K562 (cell line): ENCODE measurements around the gene LTN1. TPM values are rescaled to one million over a fixed set of nuclear protein-coding genes. Genes with fewer than 3 reads are reported as not detected.

ENCODE experiments used
- ATAC-seq: fragments of 200-7000 bp; cut with Tn5 transposase; 3 replicates; pipeline ENCODE4 v1.9.1; 2020; ENCODE audit warnings: moderate library complexity
- BruUV-seq: library from RNA; stranded (reverse); fragments of 400-500 nt; replicated peaks from 2 replicates; lab custom pipeline; 2021; lab: Mats Ljungman, UMichigan
- CTCF ChIA-PET: fragments of 300-600 bp; formaldehyde crosslinking; extraction: SDS; loops from one replicate; lab custom pipeline; 2021; ENCODE audit warnings: low intra/inter-chr PET ratio; lab: Yijun Ruan, JAX
- POLR2A ChIA-PET: fragments of 300-600, 350-650 bp; sonication (Branson Sonifier 250); formaldehyde crosslinking; extraction: SDS; loops from one replicate; lab custom pipeline; 2021; ENCODE audit warnings: antibody characterized with exemption, inconsistent platforms; lab: Yijun Ruan, JAX
- DNase-seq, 4 experiments: peaks; one replicate each; pipeline versions ENCODE4 v3.0.0 to v3.0.0-alpha.2; 2011 to 2018; ENCODE audit warnings: low spot score in 3 of 4, mixed read lengths in 3 of 4; ENCODE audit errors: extremely low read depth in 1 of 4
- FAIRE-seq: peaks from 2 replicates; lab custom pipeline; 2011; peaks lifted over from hg19 to GRCh38; lab: Jason Lieb, UNC
- H2AFZ ChIP-seq: 2 replicates; pipeline ENCODE4 v1.6.0; 2011; ENCODE audit warnings: low read depth, low read length, control low read depth, inconsistent platforms
- H3K27ac ChIP-seq: fragments of 200-600 bp; 3 replicates; pipeline ENCODE4 v1.8.0; 2011; ENCODE audit warnings: low read depth, mild to moderate bottlenecking, control low read depth, inconsistent platforms, low read length, moderate library complexity, mixed read lengths; ENCODE audit errors: extremely low read depth
- H3K27me3 ChIP-seq, 2 experiments: fragments of 300-600 bp in 1 of 2; 2 replicates in 1 of 2; 3 replicates in 1 of 2; pipeline versions ENCODE4 v1.6.0 to v1.8.0; 2011; ENCODE audit warnings: inconsistent platforms in 2 of 2, low read length in 2 of 2, mild to moderate bottlenecking in 1 of 2, mixed read lengths in 1 of 2, moderate library complexity in 1 of 2; ENCODE audit not compliant: control insufficient read depth in 2 of 2, insufficient read depth in 2 of 2
- H3K36me3 ChIP-seq: fragments of 300-600 bp; 3 replicates; pipeline ENCODE4 v1.8.0; 2011; ENCODE audit warnings: mild to moderate bottlenecking, low read length, inconsistent platforms; ENCODE audit not compliant: control insufficient read depth, insufficient read depth
- H3K4me1 ChIP-seq, 2 experiments: fragments of 200-600 bp in 1 of 2; replicated peaks in 1 of 2; 2 replicates in 1 of 2; 3 replicates in 1 of 2; pipeline versions ENCODE4 v1.5.1 to v1.8.0; 2011; ENCODE audit warnings: inconsistent platforms in 2 of 2, low read length in 2 of 2, mild to moderate bottlenecking in 1 of 2, mixed read lengths in 1 of 2, moderate library complexity in 1 of 2; ENCODE audit not compliant: control insufficient read depth in 2 of 2, insufficient read depth in 2 of 2
- H3K4me2 ChIP-seq: 2 replicates; pipeline ENCODE4 v1.6.1; 2011; ENCODE audit warnings: low read length, control low read depth, inconsistent platforms, mixed read lengths; ENCODE audit not compliant: insufficient read depth
- H3K4me3 ChIP-seq: fragments of 200-600 bp; sonication (generic), shearing (Covaris generic); 2 replicates; pipeline ENCODE4 v1.5.1; 2016; ENCODE audit warnings: control low read depth, inconsistent platforms
- H3K79me2 ChIP-seq: fragments of 200-600 bp; 3 replicates; pipeline ENCODE4 v1.8.0; 2011; ENCODE audit warnings: low read length, inconsistent platforms; ENCODE audit not compliant: control insufficient read depth, insufficient read depth
- H3K9ac ChIP-seq, 2 experiments: 2 replicates each; pipeline versions ENCODE4 v1.6.0 to v1.6.1; 2011; ENCODE audit warnings: low read depth in 2 of 2, low read length in 2 of 2, control low read depth in 1 of 2, inconsistent platforms in 1 of 2, mild to moderate bottlenecking in 1 of 2, mixed read lengths in 1 of 2; ENCODE audit not compliant: insufficient read depth in 1 of 2
- H3K9me1 ChIP-seq: one replicate; pipeline ENCODE4 v1.6.0; 2011; ENCODE audit warnings: inconsistent platforms, mild to moderate bottlenecking, low read length, moderate library complexity; ENCODE audit not compliant: control insufficient read depth, insufficient read depth
- H3K9me3 ChIP-seq: replicated peaks from 2 replicates; pipeline ENCODE4 v1.5.1; 2011; ENCODE audit warnings: low read depth, low read length, inconsistent platforms; ENCODE audit not compliant: control insufficient read depth, insufficient read depth
- H4K20me1 ChIP-seq: replicated peaks from 2 replicates; pipeline ENCODE4 v1.6.1; 2011; ENCODE audit warnings: low read length, inconsistent platforms, mixed read lengths; ENCODE audit not compliant: control insufficient read depth, insufficient read depth
- BRD4 ChIP-seq: fragments of 200-600 bp; sonication (generic); IDR thresholded peaks from 2 replicates; pipeline ENCODE4 v1.6.1; 2017; ENCODE audit warnings: inconsistent platforms
- CBX8 ChIP-seq: fragments of 200-600 bp; sonication (generic); IDR thresholded peaks from 2 replicates; pipeline ENCODE4 v1.6.1; 2012; ENCODE audit warnings: borderline replicate concordance, mixed run types, low read depth, mild to moderate bottlenecking, moderate library complexity, mixed read lengths, low read length, control low read depth, inconsistent platforms; ENCODE audit not compliant: poor library complexity, severe bottlenecking; ENCODE audit errors: extremely low read depth
- ELF2 ChIP-seq: fragments of 250-450 bp; sonication (Bioruptor Pico); IDR thresholded peaks from 2 replicates; pipeline ENCODE4 v1.5.0; 2021; ENCODE audit warnings: mild to moderate bottlenecking
- EP400 ChIP-seq: fragments of 450-650 bp; IDR thresholded peaks from 2 replicates; pipeline ENCODE4 v1.6.1; 2017; ENCODE audit warnings: antibody characterized with exemption, mild to moderate bottlenecking, moderate library complexity
- FOSL1 ChIP-seq: fragments of 200-800 bp; sonication (Bioruptor generic); conservative IDR thresholded peaks from 2 replicates; pipeline ENCODE4 v1.6.1; 2016; ENCODE audit warnings: missing genetic modification characterization, missing compliant biosample characterization
- GABPB2 ChIP-seq: fragments of 250-450 bp; sonication (Bioruptor Pico); conservative IDR thresholded peaks from 2 replicates; pipeline ENCODE4 v1.5.1; 2021; ENCODE audit warnings: mild to moderate bottlenecking
- HEY1 ChIP-seq: fragments of 250-450 bp; sonication (Bioruptor Pico); IDR thresholded peaks from 2 replicates; pipeline ENCODE4 v1.5.0; 2020; ENCODE audit warnings: mild to moderate bottlenecking, moderate library complexity, borderline replicate concordance
- NR1H2 ChIP-seq: sonication (generic); formaldehyde crosslinking; IDR thresholded peaks from 2 replicates; pipeline ENCODE4 v1.4.0; 2020; ENCODE audit warnings: mild to moderate bottlenecking, missing genetic modification reagents
- PCBP1 ChIP-seq: fragments of 200-400 bp; formaldehyde crosslinking; IDR thresholded peaks from 2 replicates; pipeline ENCODE4 v1.6.1; 2018; ENCODE audit warnings: mild to moderate bottlenecking, low read depth, low read length; ENCODE audit not compliant: poor library complexity, severe bottlenecking
- PCBP2 ChIP-seq: fragments of 200-400 bp; formaldehyde crosslinking; IDR thresholded peaks from 2 replicates; pipeline ENCODE4 v1.6.1; 2018; ENCODE audit warnings: low read length, low read depth, mild to moderate bottlenecking, moderate library complexity; ENCODE audit not compliant: poor library complexity, severe bottlenecking
- PHB ChIP-seq: fragments of 250-450 bp; sonication (Bioruptor Pico); IDR thresholded peaks from 2 replicates; pipeline ENCODE4 v1.5.0; 2021
- ZBTB2 ChIP-seq: fragments of 450-650 bp; IDR thresholded peaks from 2 replicates; pipeline ENCODE4 v1.6.1; 2016; ENCODE audit warnings: antibody characterized with exemption
- ZNF12 ChIP-seq: sonication (generic); formaldehyde crosslinking; IDR thresholded peaks from 2 replicates; pipeline ENCODE4 v1.4.0; 2020; ENCODE audit warnings: mild to moderate bottlenecking, missing genetic modification reagents
- ZNF639 ChIP-seq, 2 experiments: fragments of 200-800 bp in 1 of 2; sonication (Bioruptor generic) in 1 of 2; sonication (generic) in 1 of 2; formaldehyde crosslinking in 1 of 2; IDR thresholded peaks in 1 of 2; conservative IDR thresholded peaks in 1 of 2; 2 replicates each; pipeline versions ENCODE4 v1.5.0 to v1.6.1; 2016 to 2020; ENCODE audit warnings: missing compliant biosample characterization in 1 of 2, missing genetic modification characterization in 1 of 2, missing genetic modification reagents in 1 of 2
- WGBS: fragments of 100-300 bp; shearing (Covaris generic); methylation state at CpG from one replicate; pipeline ENCODE4 v1.1.6; 2016; ENCODE audit warnings: low coverage, mixed read lengths; ENCODE audit not compliant: insufficient coverage; ENCODE audit errors: missing lambda C conversion rate; 5-methylcytosine and 5-hydroxymethylcytosine counted together
- in situ Hi-C: fragments of 300-500 bp; cut with MboI; formaldehyde crosslinking; loops from 4 replicates; pipeline ENCODE4 v1.15.0; 2018; ENCODE audit warnings: inconsistent platforms, mixed read lengths
- intact Hi-C: fragments of 100-400 bp; cut with micrococcal nuclease; formaldehyde crosslinking; loops from 2 replicates; pipeline ENCODE4 v1.14.2; 2022
- polyA plus RNA-seq, 8 experiments: library from polyadenylated mRNA; depleted of rRNA in 4 of 8; stranded (reverse) in 5 of 8; unstranded in 3 of 8; fragments of >200 nt; fragmentation: Nextera tagmentation in 2 of 8; fragmentation: Illumina TruSeq in 1 of 8; extraction: Ambion mirVana in 2 of 8; extraction: Trizol in 1 of 8; gene quantifications; 2 replicates each; pipeline versions ENCODE4 v1.2.1 to v1.2.3, GENCODE V29; 2011 to 2014; ENCODE audit warnings: inconsistent platforms in 1 of 8, missing spikeins in 1 of 8
- total RNA-seq, 7 experiments: library from RNA; depleted of rRNA in 6 of 7; stranded (reverse); fragments of >200 nt in 6 of 7; fragmentation: Illumina TruSeq in 2 of 7; extraction: Trizol in 2 of 7; gene quantifications; 2 replicates each; pipeline versions ENCODE4 v1.2.1 to v1.2.3, GENCODE V29; 2011 to 2021; ENCODE audit warnings: low replicate concordance in 1 of 7
- TF ChIP-seq, protein P1 (sequence below): fragments of 450-650 bp; formaldehyde crosslinking; conservative IDR thresholded peaks from 2 replicates; pipeline ENCODE4 v1.4.0; 2022; ENCODE audit warnings: mild to moderate bottlenecking, missing genetic modification characterization

The LTN1 gene
- total and polyA plus RNA-seq, 9 of the 15 experiments (the other 6 are each of a cell fraction or from before 2014, with no cell fraction given), result 15.7 to 49.6 (median 28.7) TPM

GRCh38 chr21:28993293-28993629 lies 584 bp upstream of the LTN1 start:
- Histone ChIP-seq H3K9me1 (no peaks in the 10 kb centered on the region), H3K79me2 (peaks cover 44% of the 10 kb centered on the region), H3K4me2 (peak overlapping the region; percentile 100), H3K9me3 (no peaks in the 10 kb centered on the region), H3K4me1 (peaks cover 4 to 8% of the 10 kb centered on the region in 2 experiments; a peak in 4 of 5 replicates), H3K27me3 (no peaks in the 10 kb centered on the region; a peak in 1 of 5 replicates), H3K27ac (peak overlapping the region; percentile 78), H4K20me1 (peaks cover 7% of the 10 kb centered on the region), H3K36me3 (peaks cover 11% of the 10 kb centered on the region; the same call in 2 of the 3 replicates), H3K9ac (peak overlapping the region; percentile 50 to 94; a peak in 3 of 4 replicates), H2AFZ (peak overlapping the region; percentile 71), H3K4me3 (peak overlapping the region; percentile 91)
- DNase-seq (peak in 1 of 4 experiments; percentile 22), FAIRE-seq (no peak), ATAC-seq (no peak)
- POLR2A ChIA-PET, result interaction anchor here (0.6 to 3.4 kb wide), 24 partner anchors 9 to 83 kb away, joined by 3 to 43 read pairs (median 4); partner anchors contain the start of genes CCT8, RWDD2B and USP16
- CTCF ChIA-PET, result no interaction called here
- 13% methylated on average over 4 of the region's 4 CpGs for WGBS
- BruUV-seq, result TSS peak; percentile 99
- in situ Hi-C loops (no loop called here), intact Hi-C loops (loop anchor here (1.0 to 2.0 kb wide), 2 partner anchors 9 to 80 kb away; partner anchors contain the start of gene CCT8)
- TF ChIP-seq ZNF12 (CRISPR knock-in tag) (no peak), NR1H2 (CRISPR knock-in tag) (no peak), PHB (0 out of 2 replicates have a peak, but pooled peaks have one; percentile 38), PCBP2 (no peak), CBX8 (no peak), FOSL1 (tag) (peak; percentile 34; the same call in 1 of the 2 replicates), ELF2 (CRISPR knock-in tag) (no peak), BRD4 (peak; percentile 76; the same call in 1 of the 2 replicates), GABPB2 (CRISPR knock-in tag) (no peak), EP400 (no peak; the same call in 1 of the 2 replicates), HEY1 (CRISPR knock-in tag) (0 out of 2 replicates have a peak, but pooled peaks have one; percentile 53), PCBP1 (no peak), ZNF639 (CRISPR knock-in tag; conservative IDR thresholded peaks at IDR 0.05 in 1 of 2, IDR thresholded peaks at IDR 0.05 in 1 of 2) (no peak), ZBTB2 (no peak)
- TF ChIP-seq, protein P1, sequence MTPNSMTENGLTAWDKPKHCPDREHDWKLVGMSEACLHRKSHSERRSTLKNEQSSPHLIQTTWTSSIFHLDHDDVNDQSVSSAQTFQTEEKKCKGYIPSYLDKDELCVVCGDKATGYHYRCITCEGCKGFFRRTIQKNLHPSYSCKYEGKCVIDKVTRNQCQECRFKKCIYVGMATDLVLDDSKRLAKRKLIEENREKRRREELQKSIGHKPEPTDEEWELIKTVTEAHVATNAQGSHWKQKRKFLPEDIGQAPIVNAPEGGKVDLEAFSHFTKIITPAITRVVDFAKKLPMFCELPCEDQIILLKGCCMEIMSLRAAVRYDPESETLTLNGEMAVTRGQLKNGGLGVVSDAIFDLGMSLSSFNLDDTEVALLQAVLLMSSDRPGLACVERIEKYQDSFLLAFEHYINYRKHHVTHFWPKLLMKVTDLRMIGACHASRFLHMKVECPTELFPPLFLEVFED, result no peak
